Measurements from ENCODE around the gene APBA1.
"Not testable (repeated sequence)": the region's sequence is repeated elsewhere in the genome, so short reads cannot be mapped to it uniquely, and the experiment has no call there.

The APBA1 gene

DNA sequence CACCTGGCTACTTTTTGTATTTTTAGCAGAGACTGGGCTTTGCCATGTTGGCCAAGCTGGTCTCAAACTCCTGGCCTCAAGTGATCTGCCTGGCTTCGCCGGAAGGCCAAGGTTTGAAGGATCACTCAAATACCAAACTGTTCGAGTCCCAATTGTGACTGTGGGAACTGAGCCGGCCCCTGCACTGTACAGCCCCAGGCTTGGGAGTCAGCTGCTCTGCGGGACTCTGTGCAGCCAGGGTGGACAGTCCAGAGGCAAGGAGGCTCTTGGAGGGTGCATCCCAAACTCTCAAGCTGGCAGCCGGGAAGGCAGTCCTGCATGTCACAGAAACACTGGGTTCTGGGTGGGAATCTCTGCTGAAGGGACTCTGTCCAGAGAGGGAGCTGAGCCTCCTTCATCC lies 238.2 kb downstream of the APBA1 start:
- no peak for DNase-seq

DNA sequence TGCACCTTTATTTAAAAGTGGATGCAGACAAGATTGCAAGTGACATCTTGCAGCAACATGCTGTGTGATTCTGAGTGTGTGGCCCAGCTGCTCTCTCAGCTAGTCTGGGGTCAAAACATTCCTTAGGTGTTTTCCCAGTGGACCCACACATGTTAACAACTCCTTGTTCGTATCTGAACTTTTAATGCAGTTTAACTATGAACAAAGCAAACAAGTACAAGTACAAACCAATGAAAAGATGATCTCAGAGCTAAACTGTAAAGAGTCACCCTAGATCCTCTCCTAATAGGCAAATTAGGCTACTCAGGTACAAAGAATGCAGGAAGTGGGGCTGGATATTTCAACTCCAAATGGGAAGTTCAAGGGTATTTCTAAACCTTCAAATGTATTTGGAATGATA lies 238.8 kb downstream of the APBA1 start:
- no peak for DNase-seq

DNA sequence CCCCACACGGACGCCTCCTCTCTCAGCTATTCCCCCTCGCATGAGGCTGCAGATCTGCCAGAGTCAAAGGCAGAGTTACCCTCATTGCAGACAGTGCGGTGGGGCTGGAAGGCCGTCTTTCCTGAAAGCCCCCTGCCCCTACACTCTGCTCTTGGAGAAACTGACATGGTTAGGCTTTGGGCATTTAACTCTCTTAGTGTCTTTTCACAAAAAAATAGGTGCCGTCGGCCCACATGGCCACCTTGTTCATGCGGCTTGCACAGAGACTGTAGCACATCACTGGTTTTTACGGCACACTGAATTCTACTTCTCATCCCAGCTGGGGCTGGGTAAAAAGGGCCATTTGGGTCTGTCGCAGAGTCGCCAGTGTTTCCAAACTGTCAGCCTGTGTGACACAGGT lies 239.5 kb downstream of the APBA1 start:
- no peak for DNase-seq

DNA sequence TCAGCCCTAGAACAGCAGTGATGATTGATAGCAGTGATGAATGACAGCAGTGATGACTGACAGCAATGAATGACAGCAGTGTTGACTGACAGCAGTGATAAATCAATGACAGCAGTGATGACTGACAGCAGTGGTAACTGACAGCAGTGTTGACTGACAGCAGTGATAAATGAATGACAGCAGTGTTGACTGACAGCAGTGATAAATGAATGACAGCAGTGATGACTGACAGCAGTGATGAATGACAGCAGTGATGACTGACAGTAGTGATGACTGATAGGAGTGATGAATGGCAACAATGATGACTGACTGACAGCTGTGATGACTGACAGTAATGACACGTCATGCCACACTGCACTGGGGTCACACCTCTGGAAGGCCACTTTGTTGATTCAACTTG lies 240.4 kb downstream of the APBA1 start:
- DNase-seq: no peak

DNA sequence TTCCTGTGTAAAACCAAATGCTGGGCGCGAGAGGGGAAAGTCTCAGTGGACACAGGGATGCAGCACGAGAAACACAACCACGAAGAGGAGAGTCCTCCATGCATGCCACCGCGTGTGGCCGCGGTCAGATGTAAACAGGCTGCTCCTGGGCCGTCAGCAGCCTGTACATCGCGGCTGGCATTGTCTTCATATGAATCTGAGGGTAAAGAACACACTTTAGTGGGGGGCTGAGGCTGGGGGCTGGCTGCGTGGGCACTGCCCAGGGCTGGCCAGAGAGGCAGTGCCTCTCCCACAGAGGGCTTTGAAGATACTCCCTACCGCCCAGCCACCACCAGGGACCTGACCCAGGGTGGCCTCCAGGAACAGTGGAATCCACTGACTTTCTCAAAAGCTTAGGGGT lies 241.0 kb downstream of the APBA1 start:
- DNase-seq: no peak

DNA sequence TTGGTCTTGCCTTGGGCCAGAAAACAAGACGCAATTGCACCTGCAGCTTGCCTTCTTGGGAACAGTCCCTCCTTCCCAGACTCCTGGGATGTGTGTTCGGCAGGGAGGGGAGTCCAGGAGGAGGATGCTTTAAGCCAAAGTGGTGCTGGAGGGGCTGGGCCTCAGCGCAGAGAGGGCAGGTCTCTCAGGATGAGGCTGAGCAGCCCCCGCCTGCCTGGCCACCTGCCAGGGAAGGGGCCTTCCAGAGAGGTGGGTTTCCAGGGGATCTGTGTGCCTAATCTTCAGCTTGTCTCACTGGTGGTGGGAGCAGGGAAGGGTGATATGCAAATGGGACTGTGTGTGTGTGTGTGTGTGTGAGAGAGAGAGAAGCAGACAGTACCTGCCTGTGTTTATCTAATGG lies 242.0 kb downstream of the APBA1 start:
- DNase-seq: no peak

DNA sequence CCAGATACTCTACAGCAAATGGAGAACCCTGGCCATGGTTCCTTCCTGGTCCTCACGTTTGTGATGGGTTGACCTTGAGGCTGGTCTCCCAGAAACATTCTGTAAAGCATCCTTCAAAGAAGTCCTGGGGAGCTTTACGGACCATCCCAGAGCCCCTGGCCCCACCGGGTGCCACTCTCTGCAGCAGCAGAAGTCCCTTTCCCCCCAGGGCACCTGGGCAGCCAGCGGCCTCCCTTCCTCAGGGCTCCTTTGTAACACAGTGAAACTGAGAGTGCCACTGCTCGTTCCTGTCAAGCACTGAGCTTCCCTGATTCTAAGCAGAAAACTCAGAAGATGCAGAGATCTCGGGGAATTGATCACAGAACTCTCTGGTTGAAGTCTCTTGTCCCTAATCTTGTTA lies 242.9 kb downstream of the APBA1 start:
- no peak for DNase-seq

DNA sequence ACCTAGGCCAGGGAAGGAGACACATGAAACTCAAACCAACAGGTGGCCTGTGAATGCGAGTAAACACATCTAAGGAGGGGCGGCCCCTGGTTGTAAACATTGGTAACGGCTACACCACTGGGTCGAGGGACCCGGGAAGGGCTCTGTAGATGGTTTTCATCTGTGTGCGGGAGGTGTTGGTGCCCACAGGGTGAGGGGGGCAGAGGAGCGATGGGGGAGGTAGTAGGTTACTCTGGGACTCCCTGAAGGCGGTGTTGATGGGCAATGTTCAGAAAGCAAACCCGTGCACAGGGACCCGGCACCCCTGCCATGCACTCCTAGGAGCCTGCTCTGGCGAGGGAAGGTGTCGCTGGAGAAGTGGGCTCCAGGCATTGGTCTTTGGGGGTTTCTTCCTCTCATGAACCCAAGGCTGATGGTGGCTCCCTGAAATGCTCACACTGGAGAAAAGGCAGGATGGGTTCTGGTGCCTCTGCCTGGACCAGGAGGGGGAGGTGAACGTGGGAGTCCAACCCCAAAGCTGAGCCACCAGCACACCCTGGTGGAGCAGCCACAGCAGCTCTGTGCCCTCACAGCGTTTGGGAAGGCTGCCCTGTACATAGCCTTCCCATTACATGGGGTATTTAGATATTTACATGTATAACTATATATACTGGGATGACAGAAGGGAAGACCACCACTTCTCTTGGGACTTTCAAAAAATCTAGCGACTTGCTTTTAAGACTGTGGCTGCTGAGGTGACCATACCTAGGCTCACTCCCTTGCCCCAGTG lies 244.0 kb downstream of the APBA1 start:
- DNase-seq: no peak

DNA sequence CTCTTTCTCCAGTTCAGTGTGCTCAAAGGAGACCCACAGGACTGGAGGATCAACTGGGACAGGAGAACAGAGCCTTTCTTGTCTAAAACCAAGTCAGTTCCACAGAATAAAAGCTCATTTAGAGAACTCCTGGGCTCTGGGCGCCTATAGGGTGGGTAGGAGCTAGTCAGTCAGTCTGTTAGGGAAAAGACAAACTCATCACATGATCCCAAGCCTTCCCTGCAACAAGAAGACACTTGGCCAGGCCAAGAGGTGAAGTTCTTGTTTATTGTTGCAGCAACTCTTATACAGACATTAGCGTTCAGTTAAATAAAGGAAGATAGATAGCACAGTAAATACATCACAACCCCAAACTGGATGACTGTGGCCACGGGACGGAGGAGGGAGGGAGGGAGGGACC lies 244.9 kb downstream of the APBA1 start:
- DNase-seq: no peak

DNA sequence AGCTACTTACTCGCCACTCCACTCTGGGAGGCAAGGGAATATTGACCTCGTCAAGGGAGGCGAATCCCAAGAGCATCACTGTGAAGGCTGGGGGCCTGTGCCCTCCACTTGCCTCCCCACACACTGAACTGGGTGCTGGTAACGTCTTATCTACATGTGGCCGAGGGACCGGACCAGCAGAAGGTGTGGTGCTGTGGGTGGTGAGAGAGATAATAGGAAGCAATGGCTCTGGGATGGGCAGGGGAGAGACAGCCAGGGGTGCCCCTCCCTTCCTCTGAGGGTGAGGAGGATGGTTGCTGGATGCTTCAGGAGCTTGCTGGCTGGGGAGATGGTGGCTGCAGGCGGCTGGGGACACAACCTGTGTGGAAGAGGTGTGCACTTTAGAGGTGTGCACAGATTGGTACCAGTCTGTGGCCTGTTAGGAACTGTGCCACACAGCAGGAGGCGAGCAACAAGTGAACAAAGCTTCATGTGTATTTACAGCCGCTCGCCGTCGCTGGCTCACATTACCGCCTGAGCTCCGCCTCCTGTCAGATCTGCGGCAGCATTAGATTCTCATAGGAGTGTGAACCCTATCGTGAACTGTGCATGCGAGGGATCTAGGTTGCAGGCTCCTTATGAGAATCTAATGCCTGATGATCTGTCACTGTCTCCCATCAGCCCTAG lies 246.9 kb downstream of the APBA1 start:
- DNase-seq: no peak

DNA sequence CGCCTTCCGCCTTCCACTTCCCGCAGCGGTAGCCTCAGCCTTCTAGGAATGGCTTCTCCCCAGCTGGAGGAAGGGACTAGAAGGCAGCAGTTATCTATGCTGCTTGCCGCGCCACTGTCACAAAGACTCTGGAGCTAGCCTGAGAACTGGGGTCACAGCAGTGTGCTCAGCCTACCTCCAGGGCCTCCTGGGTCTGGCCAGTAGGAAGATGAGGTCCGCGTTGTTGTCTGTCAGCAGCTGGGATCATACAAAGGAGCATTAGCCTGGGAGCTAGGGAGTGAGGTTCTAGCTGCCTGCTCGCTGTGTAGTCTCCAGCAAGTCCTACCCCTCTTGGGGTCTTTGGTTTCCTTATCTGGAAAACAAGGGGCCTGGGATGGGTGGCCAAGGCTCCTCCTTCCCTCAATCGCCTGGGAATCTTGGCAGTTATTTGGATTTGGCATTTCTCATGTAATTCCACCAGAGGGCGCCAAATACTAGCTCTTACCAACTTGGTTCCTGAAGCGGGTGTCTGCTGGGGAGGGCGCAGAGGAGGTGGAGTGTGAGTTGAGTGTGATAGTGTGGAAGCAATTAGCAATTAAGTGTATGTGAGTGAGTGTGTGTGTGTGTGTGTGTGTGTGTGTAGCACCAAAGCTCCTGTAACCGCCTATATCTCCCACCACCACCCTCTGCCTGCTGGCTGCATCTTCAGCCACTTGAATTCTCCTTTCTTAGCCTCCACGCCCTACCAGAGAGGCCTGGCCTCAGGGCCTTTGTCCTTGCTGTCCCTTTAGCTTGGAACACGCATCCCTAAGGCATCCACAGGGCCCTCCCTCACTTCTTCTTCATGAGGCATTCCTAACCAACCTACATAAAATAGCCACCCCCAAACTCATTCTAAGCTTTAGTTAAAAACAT lies 250.0 kb downstream of the APBA1 start:
- peak; percentile 19 for DNase-seq

DNA sequence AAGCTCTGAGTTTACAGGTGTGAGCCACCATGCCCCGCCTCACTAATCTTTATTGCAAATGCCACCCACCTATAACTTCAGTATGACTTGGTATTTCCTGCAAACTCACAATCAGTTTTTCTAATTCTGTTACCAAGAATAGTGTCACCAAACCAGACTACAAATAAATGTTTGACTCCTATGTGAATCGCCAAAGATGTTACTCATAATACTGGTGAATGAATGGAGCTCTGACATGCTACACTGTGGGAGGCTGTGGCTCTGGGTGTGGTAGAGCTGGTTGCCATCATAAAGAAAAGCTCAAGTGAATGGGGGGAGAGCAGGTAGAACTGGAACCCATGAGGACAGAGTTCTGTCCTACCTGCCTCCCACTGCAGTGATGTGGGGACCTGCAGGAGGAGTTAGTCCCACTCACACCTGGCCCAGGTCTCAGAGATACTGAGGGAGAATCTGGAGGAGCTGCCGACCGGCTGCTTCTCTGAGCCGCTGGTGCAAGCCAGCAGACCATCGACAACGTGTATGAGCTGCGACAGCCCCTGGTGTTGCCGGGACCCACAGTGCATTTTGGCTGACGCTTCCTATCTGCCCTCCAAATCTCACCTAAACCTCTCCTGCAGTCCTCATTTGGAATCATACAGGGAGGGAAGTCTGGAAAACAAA lies 251.4 kb downstream of the APBA1 start:
- no peak for DNase-seq

DNA sequence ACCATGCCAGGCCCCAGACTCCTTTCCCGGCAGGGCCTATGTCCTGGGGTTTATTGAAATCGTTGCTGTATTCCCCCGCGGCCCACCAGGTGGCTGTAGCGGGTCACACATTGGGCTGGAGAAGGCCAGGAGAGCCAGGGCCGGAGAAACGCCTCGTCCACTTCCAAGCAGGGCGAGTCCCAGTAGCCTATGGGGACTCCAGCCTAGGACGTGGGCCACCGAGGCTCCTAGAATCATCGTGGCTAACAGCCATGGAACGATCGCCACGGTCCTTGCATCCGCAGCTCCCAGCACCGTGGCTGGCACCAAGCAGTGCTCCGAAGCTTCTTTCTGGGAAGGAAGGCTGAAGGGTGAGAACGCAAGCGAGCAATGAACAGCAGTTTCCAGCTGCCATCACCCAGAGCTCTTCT lies 259.4 kb downstream of the APBA1 start:
- no peak for DNase-seq

DNA sequence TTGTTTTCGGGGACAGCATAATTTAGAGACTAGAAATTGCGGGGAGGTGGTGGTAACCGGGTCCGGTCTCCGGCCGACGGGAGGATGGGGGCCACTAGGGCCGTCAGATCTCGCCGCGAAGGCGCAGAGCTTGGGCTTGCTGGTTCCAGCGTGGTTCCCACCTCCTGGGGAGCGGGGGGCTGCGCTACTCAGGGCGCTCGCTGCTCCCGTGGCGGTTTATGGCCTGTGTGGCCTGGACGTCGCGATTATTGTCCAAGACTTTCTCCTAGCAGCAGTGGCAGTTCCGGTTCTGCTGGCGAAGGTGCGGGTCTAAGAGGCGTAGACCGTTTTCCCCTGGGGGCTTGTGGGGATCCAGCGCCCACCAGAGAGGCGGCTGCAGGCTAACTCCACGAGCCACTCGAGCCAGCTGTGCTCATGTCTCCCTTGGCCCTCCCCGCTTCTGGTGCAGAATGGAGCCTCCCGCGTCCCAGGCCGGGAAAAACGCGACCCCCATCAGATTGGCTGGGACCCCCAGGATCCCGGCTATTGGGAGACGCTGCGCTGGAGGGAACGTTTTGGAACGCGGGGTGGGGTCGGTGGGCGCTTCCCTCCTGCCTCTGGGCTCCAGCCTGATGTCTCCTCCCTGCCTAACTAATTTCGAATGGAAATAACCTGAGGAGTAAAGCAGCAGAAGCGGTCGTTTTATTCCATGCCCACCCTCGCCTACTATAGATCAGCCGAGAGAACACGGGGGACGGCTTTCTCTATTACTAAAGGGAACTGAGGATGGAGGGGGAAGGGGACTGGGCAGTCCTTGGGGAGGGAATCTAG lies 260.0 kb downstream of the APBA1 start:
- DNase-seq: no peak

DNA sequence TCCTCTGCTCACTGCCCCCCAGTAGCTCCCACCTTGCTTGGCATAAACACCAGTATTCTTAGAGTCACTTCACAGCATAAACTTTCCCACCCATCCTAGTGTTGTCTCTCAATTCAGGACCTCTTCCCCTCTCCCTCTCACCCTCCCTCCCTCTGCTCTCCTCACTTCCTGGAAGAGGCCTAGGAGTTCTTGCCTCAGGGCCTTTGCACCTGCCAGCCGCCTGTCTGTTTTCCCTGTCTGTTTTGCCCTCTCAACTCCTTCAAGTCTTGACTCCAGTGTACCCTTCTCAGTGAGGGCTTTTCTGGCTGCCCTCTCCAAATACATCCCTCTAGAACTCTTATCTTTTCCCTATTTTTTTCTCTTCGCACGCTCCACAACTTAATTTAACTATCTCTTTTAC lies 260.9 kb downstream of the APBA1 start:
- no peak for DNase-seq

DNA sequence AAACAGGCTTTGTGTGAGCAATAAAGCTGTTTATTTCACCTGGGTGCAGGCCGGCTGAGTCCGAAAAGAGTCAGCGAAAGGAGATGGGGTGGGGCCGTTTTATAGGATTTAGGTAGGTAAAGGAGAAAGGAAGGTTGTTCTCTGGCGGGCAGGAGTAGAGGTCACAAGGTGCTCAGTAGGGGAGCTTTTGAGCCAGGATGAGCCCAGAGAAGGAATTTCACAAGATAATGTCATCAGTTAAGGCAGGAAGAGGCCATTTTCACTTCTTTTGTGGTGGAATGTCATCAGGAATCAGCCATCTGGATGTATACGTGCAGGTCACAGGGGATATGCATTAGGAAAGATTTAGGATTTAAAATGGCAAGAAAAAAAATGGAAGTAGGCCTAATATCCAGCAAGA lies 262.2 kb downstream of the APBA1 start:
- not testable (repeated sequence) for DNase-seq

DNA sequence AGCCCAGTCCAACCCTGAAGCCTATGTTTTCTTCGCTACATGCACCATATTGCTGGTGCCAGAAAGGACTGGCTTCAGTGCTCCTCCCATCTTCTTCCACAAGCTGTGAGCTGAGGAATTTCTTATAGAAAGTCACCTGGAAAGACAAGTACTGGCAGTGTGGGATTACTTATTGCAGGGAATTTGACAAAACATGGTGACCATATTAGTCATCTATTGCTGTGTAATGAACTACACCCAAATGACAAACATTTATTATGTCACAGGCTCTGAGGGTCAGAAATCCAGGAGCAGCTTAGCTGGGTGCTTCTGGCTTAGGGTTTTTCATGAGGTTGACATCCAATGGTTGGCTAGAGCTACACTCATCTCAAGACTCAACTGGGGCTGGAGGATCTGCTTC lies 271.7 kb downstream of the APBA1 start:
- no peak for DNase-seq

DNA sequence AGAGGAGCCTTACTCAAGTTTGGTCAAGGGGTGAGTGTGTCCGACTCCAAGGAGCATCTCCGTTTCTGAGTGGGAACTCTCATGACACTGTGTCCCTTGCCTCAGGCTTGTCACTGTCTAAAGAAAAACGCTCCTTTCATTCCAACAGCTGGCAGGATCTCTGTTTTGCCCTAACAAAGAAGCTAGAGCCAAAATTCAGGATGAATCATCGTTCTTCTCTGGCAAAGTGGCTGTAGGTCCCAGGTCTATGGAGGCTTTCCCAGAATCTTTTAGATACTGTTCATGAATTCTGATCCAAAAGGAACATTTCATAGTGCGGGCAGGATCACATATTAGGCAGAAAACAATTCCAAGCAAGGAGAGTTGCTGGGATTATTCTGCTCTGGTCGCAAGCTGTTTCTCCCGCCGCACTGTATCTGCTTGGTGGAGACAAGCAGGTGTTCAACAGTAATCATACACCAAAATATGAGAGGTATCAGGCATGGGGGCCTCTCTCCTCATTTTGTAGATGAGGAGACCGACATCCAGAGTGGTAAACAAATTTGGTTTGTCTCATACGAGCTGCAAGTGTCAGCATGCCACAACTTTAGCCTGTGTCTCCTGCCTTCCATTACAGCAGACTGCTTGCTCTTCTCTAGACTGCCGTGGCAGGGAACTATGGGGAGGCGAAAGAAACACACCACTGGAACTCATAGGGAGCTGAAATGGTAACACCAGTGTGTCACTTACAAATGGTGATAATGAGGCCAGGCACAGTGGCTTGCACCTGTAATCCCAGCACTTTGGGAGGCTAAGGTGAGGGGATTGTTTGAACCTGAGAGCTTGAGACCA lies 274.6 kb downstream of the APBA1 start:
- DNase-seq: no peak

DNA sequence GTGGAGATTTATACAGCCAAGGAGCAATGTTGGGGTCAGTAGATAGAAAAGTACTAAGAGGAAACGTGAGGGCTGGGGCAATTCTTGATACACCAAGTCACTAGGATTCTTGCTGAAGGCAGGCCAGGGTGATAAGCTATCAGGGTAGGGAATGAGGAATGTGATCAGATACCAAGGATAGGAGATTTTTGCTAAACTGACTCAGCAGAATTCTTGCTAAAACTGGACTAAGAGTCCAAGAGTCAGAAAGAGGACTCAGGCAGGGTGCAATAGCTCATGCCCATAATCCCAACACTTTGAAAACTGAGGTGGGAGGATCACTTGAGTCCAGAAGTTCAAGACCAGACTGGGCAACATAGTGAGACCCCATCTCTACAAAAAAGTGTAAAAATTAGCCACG lies 275.4 kb downstream of the APBA1 start:
- DNase-seq: no peak

DNA sequence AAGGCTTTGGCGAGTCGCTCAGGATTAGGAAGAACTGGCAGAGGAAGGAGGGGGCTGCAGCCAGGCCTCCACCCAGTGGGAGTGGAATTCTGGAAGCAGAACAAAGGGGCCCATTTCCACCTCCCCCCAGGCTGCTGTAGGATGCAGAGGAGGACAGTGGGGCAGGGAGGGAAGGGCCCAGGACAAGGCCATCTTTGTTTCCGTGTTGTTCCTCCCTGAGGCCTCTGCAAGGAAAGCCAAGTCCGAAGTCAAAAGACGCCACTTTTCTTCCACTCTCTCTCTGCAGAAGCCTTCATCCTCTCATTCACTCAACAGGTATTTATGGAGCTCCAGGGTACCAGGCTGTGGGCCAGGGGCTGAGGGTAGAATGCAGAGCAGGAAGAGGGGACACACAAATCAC lies 276.5 kb downstream of the APBA1 start:
- DNase-seq: no peak

DNA sequence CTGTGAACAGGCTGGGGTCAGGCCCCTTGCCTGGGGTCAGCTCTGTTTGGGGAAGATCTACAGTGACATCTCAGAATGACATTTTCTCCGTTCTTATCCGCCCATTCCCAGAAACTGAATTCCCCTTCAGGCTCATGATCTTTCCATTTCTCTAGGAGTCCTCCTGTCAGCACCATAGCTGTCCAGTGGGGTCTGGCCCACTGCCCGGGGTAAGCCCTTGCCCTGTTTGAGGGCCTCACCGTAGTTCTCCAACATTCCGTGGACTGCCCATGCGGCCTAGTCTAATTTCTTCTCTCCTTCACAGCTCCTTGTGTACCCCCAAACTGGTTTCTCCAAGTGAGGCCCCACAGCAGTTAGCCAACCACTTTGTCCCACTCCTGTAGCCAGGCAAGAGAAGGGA lies 278.7 kb downstream of the APBA1 start:
- no peak for DNase-seq
